CD4-positive, alpha-beta T cell treated with Interleukin-6 at 100 ng/mL for 8 hours (primary cell): ENCODE results near the gene IGF1R.

Experiments
- DNase-seq: peaks from one replicate; pipeline ENCODE4 v3.0.0-alpha.2; 2020; ENCODE audit warnings: mixed read lengths, low spot score

IGF1R gene

DNA sequence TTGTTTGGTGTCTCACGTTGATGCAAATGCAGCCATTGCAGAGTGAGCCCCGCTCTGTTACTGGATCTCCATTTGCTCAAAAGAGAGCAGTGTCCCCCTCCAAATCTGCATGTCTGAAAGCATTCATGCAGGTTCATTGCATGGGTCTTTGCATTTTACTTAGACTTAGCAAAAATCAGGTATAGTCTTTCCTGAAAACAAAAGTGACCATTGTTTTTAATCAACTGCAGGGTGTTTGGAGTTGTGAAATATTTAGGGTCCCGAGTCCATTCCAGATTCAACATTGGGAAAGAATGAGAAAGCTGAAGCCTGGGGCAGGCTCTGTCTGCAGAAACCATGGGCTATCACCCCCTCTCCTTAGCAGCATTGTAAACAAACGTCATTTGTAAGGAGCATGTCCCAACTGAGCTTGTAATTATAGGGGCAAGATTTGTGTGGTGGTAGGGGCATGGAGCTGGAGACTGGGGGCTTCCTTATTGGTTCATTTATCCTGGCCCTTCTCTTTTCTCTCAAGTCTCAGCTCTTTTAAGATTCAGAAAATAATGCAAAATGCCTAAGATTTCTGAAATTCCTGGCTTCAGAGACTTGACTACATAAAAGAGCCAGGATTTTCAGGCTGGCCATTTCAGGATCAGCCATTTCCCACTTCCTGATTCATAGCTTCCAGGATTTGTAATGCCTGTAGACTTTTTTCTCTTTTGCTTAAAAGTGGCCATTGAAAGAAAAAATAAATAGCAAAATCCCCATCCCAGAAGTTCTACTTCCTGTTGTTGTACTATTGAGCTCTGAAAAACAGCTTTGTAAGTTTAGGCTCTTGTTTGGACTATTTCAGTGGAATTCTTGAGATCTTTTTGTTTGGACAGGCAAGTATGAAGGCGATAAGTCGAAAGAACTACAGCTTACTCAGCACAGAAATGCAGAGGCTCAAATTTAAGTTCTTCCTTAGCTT is 23.0 kb downstream of the IGF1R start:
- DNase-seq = no peak

DNA sequence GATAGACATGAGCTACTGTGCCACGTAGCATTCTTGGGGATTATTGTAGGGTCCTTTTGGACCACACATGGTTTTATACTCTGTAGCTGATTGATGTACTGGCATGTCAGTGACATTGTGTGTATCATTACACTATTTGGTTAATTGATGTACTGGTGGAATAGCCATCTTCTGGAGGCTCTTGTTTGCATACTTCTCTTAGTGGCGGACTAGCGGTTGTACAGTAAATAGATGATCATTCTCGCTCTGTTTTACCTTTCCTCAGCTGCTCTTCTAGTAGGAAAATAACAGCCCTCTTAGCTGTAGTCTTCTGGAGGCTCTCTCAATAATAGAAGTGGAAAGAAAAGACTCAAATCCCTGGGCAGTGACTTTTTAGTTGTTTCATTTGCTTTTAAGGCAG is 24.8 kb downstream of the IGF1R start:
- DNase-seq = no peak

DNA sequence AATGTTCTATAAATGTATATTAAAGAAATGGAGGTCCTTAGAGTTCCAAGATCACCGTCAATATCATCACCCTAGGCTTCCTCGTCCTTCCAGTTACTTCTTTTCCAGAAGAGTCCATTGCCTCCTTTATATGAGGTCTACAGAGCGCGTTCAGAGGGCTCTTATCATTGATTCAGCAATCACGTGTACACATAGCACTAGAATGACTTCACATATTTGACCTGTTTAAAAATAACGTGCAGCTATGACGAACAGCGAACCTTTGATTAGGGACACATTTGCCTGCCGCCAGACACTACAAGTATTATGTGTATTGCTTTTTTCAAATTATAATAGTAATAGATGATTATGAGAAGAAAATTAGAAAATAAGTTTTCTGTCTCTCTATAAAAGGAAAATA is 26.0 kb downstream of the IGF1R start:
- DNase-seq = no peak

GRCh38 chr15:98676586-98677270 is 28.4 kb downstream of the IGF1R start:
- DNase-seq = no peak

GRCh38 chr15:98677345-98678059 is 29.2 kb downstream of the IGF1R start:
- DNase-seq = no peak

DNA sequence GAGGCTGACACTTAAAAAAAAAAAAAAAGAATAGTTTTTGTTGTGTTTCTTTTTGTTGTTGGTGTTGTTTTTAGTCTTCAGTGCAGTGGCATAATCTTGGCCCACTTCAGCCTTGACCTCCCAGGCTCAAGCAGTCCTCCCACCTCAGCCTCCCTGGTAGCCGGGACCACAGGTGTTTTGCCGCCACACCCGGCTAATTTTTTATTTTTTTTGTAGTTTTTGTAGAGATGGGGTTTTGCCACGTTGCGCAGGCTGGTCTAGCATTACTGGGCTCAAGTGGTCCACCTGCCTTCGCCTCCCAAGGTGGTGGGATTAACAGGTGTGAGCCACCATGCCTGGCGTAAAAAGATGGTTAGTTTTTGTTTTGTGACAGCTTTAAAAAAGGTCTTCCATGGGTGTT is 30.1 kb downstream of the IGF1R start:
- DNase-seq = no peak

- no peak for DNase-seq
Observed at GRCh38 chr15:98681061-98681460, 32.7 kb downstream of the IGF1R start.

DNA sequence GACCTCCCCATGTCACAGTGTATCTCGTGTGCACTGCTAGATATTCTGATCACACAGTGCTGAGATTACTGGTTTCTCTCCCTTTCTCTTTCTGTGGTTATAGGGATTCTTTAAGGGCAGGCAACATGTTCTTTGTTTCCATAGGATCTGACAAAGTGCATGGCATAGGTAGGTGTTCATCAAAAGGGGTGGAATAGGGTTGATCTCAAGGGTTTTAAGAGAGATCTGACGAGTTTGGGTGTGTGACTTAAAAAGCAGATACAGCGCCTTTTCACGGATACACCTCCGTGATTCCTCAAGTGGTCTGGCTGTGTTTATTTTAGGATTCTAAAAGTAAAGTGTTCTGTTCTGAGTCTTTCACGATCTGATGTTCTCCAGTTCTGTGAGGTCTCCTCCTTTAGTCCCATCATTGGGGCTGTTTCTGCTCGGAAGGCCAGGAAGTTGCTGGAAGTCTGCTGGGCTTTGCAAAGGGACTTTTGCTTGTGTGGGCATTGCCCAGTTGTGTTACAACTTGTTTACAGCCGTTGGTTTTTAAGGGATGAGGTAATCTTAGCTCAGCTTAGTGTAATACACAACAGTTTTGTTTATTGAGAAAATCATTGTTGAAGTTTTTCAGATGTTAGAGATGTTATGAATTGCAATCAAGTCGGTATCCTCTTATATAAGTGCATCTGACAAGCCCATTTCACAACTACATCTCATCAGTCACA is 34.8 kb downstream of the IGF1R start:
- DNase-seq = no peak

- no peak for DNase-seq
Observed at GRCh38 chr15:98683831-98684230, 35.5 kb downstream of the IGF1R start.

- no peak for DNase-seq
Observed at GRCh38 chr15:98684436-98684835, 36.1 kb downstream of the IGF1R start.

- DNase-seq = no peak
Observed at GRCh38 chr15:98684995-98685525, 36.7 kb downstream of the IGF1R start.

- no peak for DNase-seq
Observed at GRCh38 chr15:98686983-98687382, 38.6 kb downstream of the IGF1R start.

GRCh38 chr15:98689431-98689861 is 41.1 kb downstream of the IGF1R start:
- no peak for DNase-seq

- no peak for DNase-seq
Observed at GRCh38 chr15:98690272-98690950, 42.1 kb downstream of the IGF1R start.

- no peak for DNase-seq
Observed at GRCh38 chr15:98692213-98692612, 43.9 kb downstream of the IGF1R start.

DNA sequence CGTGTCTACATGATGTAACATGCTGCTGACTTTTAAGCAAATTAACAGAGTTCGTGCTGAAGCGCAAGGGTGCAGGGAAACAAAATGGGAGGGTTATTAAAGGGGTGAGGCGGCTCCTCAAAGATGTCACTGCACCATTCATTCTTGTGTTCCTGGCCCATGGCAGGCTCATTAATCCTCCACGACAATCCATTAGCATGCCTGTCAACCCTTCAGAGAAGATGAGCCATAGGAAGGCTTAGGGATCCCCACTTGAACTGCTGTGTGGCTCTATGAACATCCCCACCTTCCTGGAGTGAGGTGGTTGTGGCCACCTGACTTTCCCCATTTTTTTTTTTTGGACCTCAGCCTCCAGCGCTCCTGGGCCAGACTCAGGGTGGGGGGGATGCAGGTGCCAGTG is 45.8 kb downstream of the IGF1R start:
- no peak for DNase-seq

- DNase-seq = no peak
Observed at GRCh38 chr15:98698792-98699191, 50.5 kb downstream of the IGF1R start.

DNA sequence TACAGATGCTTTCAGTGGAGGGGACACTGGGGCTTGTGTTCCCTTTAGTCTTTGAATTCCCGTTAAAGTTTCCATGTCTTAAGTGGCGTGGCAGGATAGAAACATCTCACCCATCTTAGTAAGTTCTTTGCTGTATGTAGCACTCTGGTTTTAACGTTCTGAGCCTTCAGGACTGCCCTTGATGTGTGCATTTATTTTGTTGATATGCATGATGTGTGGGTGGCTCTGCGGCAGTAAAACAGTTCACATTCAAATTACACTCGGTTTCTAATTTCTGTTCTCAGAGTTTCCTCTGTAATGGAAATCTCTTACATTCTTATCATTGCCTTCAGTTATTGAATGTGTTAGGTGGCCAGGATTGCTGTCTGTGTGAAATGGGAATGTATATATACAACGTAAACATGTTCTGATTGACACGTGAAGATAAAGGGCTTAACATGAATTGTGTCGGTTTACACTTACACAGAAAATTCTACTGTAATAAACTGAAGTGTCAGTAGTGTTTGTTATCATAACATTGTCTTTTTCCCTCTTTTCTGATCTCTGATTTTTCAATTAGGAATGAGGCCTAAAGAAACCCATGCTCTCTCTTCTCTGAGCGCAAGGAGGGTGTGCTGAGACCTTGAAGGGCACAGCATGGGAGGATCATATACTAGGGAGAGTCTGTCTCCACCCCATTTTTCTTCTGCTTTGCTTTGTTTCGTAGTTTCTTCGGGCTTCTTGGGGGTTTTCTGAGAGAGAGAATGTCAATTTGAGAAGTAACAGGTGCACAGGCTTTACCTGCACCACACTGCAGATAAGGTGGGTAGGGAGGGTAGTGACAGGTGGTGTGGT is 51.5 kb downstream of the IGF1R start:
- no peak for DNase-seq

GRCh38 chr15:98700519-98700918 is 52.2 kb downstream of the IGF1R start:
- DNase-seq = no peak

GRCh38 chr15:98703126-98703685 is 54.9 kb downstream of the IGF1R start:
- DNase-seq = no peak
